ENCODE data around the gene SNX9.

DNA sequence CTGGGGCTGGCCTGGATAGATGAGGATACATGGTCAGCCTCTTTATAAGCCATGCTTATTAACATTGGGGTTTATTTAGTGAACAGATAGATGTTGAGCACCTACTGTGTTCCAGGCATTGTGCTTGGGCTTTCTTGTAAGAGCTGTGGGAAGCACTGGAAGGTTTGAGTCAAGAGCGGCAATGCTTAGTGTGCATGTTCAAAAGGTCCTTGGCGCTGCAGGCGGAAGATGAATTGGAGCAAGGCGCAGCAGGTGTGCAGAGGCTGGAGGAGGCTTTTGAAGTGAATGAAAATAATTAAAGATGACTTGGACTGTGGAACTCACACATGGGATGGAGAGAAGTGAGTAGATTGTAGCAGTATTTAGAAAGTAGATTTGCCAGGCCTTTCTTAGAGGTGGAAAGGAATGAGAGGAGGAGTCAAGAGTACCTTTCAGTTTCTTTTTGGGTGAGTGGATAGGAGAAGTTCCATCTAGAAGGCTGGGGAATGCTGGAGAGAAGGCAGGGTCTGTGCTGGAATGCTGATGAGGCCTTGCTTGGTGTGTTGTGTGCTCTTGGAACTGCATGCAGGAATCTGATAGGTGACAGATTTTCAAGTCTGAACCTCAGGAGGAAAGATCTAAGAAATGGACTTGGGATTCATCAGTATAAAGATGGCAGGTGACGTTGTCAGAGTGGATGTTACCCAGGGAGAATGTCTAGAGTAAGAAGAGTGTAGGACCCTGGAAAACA is 26.4 kb downstream of the SNX9 start:
- TF ChIP-seq BCL11A (tag by site-specific recombination; IDR thresholded peaks at IDR 0.05; ENCODE audit: low read depth) (no peak), ZNF292 (tag by site-specific recombination; IDR thresholded peaks at IDR 0.05; ENCODE audit: borderline replicate concordance, low read depth) (no peak), ZNF24 (tag by site-specific recombination; IDR thresholded peaks at IDR 0.05) (no peak), ZNF792 (tag by site-specific recombination; IDR thresholded peaks at IDR 0.05) (no peak), KLF9 (tag by site-specific recombination; IDR thresholded peaks at IDR 0.05; ENCODE audit: low read depth) (no peak), ZNF138 (tag by site-specific recombination; IDR thresholded peaks at IDR 0.05; ENCODE audit: borderline replicate concordance) (no peak), ZNF324 (tag by site-specific recombination; IDR thresholded peaks at IDR 0.05) (no peak), ZNF10 (tag by site-specific recombination; IDR thresholded peaks at IDR 0.05) (no peak)
- TF ChIP-seq, protein P1, sequence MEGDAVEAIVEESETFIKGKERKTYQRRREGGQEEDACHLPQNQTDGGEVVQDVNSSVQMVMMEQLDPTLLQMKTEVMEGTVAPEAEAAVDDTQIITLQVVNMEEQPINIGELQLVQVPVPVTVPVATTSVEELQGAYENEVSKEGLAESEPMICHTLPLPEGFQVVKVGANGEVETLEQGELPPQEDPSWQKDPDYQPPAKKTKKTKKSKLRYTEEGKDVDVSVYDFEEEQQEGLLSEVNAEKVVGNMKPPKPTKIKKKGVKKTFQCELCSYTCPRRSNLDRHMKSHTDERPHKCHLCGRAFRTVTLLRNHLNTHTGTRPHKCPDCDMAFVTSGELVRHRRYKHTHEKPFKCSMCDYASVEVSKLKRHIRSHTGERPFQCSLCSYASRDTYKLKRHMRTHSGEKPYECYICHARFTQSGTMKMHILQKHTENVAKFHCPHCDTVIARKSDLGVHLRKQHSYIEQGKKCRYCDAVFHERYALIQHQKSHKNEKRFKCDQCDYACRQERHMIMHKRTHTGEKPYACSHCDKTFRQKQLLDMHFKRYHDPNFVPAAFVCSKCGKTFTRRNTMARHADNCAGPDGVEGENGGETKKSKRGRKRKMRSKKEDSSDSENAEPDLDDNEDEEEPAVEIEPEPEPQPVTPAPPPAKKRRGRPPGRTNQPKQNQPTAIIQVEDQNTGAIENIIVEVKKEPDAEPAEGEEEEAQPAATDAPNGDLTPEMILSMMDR (tag by site-specific recombination; IDR thresholded peaks at IDR 0.05), result no peak
- TF ChIP-seq, protein P2, sequence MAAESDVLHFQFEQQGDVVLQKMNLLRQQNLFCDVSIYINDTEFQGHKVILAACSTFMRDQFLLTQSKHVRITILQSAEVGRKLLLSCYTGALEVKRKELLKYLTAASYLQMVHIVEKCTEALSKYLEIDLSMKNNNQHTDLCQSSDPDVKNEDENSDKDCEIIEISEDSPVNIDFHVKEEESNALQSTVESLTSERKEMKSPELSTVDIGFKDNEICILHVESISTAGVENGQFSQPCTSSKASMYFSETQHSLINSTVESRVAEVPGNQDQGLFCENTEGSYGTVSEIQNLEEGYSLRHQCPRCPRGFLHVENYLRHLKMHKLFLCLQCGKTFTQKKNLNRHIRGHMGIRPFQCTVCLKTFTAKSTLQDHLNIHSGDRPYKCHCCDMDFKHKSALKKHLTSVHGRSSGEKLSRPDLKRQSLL (tag by site-specific recombination; IDR thresholded peaks at IDR 0.05), result no peak
- TF ChIP-seq, protein P3, sequence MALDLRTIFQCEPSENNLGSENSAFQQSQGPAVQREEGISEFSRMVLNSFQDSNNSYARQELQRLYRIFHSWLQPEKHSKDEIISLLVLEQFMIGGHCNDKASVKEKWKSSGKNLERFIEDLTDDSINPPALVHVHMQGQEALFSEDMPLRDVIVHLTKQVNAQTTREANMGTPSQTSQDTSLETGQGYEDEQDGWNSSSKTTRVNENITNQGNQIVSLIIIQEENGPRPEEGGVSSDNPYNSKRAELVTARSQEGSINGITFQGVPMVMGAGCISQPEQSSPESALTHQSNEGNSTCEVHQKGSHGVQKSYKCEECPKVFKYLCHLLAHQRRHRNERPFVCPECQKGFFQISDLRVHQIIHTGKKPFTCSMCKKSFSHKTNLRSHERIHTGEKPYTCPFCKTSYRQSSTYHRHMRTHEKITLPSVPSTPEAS (tag by site-specific recombination; IDR thresholded peaks at IDR 0.05), result no peak

Data from HEK293 (cell line).